HG02798 (cell line): ENCODE results near the gene IL37.

Experiments
- ATAC-seq: cut with Tn5 transposase; IDR thresholded peaks from one replicate; pipeline ENCODE4 v1.9.1; 2021; ENCODE audit warnings: mild to moderate bottlenecking; ENCODE audit not compliant: unreplicated experiment, poor library complexity

IL37 gene

GRCh38 chr2:112954364-112954763 lies 43.4 kb downstream of the IL37 start:
- no peak for ATAC-seq

GRCh38 chr2:112957511-112957910 lies 46.5 kb downstream of the IL37 start:
- no peak for ATAC-seq

DNA sequence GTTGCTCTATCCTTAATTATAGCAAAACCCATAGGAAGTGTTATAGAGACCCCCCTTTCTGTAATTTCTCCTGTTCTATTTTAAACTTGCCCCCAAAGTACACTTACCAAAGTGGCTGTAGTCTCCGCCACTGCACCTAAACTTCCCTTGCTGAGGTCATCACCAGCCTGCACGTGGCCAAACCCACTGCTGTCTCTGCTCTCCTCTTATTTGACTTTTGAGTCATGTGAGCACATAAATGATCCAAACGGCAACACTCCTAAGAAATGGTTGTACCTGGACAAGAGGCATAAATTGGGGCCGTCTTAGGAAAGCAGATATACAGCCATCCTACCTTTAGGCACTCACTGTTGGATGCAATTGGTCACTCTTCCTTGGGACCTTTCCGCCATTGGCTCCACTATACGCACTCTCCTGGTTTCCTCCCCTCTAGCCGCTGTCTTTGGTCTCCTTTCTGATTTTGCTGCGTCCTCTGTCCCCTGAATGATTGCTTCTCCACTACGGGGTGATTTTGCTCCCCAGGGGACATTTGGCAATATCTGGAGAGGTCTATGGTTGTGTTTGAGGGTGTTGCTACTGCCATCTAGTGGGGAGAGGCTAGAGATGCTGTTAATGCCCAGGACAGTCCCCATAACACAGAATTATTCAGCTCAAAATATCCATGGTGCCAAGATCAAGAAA lies 47.6 kb downstream of the IL37 start:
- ATAC-seq, result peak; percentile 66

GRCh38 chr2:112959109-112959812 lies 48.3 kb downstream of the IL37 start:
- ATAC-seq, result no peak

GRCh38 chr2:112960230-112960825 lies 49.4 kb downstream of the IL37 start:
- ATAC-seq, result no peak

- ATAC-seq, result no peak
Observed at GRCh38 chr2:112962308-112963175, 51.6 kb downstream of the IL37 start.

DNA sequence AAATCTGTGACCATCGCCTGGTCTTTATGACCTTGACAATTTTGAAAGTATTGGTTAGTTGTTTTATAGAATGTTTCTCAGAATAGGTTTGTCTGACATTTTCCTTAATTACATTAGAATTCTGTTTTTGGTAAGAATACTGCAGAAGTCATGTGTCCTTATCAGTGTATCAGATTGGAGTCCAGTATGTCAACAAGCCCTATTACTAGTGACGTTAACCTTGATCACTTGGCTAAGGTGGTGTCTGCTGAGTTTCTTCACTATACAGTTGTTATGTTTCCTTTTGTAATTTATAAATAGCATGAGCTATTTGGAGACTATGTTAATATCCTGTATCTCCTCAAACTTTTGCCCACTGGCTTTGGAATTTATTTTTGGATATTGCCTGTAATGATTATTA lies 56.1 kb downstream of the IL37 start:
- ATAC-seq, result no peak
